Heart left ventricle (tissue), 16 donors: ENCODE data around the gene PER3. TPM values are rescaled to one million over a fixed set of nuclear protein-coding genes. Genes with fewer than 3 reads are reported as not detected.

Source experiments
- ATAC-seq, 4 donors: fragments of 200-7000 bp; cut with Tn5 transposase; one replicate each; pipeline ENCODE4 v1.9.1; 2020 to 2022; ENCODE audit warnings: moderate library complexity in 4 of 4, mild to moderate bottlenecking in 3 of 4, moderate number of reproducible peaks in 1 of 4
- DNase-seq, 5 donors: peaks; one replicate each; pipeline ENCODE4 v3.0.0-alpha.2; 2020
- H3K27ac ChIP-seq, 12 donors: fragments of 200-600 bp; sonication (generic) in 4 of 12; one replicate each; pipeline versions ENCODE4 v1.5.0 to v1.8.0; 2016 to 2022; ENCODE audit warnings: mild to moderate bottlenecking in 2 of 12
- H3K27me3 ChIP-seq, 9 donors: fragments of 200-600 bp; sonication (generic) in 2 of 9; one replicate each; pipeline versions ENCODE4 v1.5.1 to v1.8.0; 2016 to 2022; ENCODE audit warnings: mild to moderate bottlenecking in 3 of 9
- H3K36me3 ChIP-seq, 9 donors: fragments of 200-600 bp; sonication (generic) in 2 of 9; one replicate each; pipeline versions ENCODE4 v1.5.0 to v1.8.0; 2018 to 2022; ENCODE audit warnings: mild to moderate bottlenecking in 2 of 9
- H3K4me1 ChIP-seq, 12 donors: fragments of 200-600 bp; sonication (generic) in 4 of 12; one replicate each; pipeline versions ENCODE4 v1.5.0 to v1.8.0; 2016 to 2022; ENCODE audit warnings: mild to moderate bottlenecking in 3 of 12
- H3K4me3 ChIP-seq, 12 donors: fragments of 200-600 bp; sonication (generic) in 4 of 12; one replicate each; pipeline versions ENCODE4 v1.5.0 to v1.8.0; 2017 to 2022; ENCODE audit warnings: mild to moderate bottlenecking in 9 of 12, moderate library complexity in 4 of 12
- H3K9me3 ChIP-seq, 12 donors: fragments of 200-600 bp; sonication (generic) in 4 of 12; one replicate each; pipeline versions ENCODE4 v1.5.0 to v1.8.0; 2016 to 2022; ENCODE audit warnings: mild to moderate bottlenecking in 1 of 12
- POLR2A ChIP-seq, 2 donors: fragments of 450-650 bp; IDR thresholded peaks; one replicate each; pipeline ENCODE4 v1.6.1; 2017; ENCODE audit warnings: antibody characterized with exemption in 2 of 2, mild to moderate bottlenecking in 2 of 2, moderate library complexity in 2 of 2
- WGBS, 4 donors: extraction: QIAGEN DNeasy Blood & Tissue Kit in 2 of 4; methylation state at CpG; one replicate each; pipeline versions ENCODE4 v1.1.5 to v1.1.7; 2013 to 2018; 5-methylcytosine and 5-hydroxymethylcytosine counted together
- intact Hi-C, 10 donors: fragments of 100-400 bp; cut with DNase I; formaldehyde crosslinking; loops; one replicate each; pipeline versions ENCODE4 v1.11.1 to v1.14.2; 2022
- polyA plus RNA-seq, 2 donors: library from polyadenylated mRNA; stranded (reverse); fragments of 200-250 nt; gene quantifications; one replicate each; pipeline ENCODE4 v1.2.3, GENCODE V29; 2013
- total RNA-seq, 9 donors: library from RNA; depleted of rRNA in 2 of 9; stranded (reverse); fragments of >200 nt in 2 of 9; fragmentation: NEBNext Ultra II Directional in 3 of 9; extraction: Animal tissue kit (Norgen Biotek cat#: 25700) in 3 of 9; gene quantifications; one replicate each; pipeline versions ENCODE4 v1.1.0 to v1.2.4, GENCODE V29; 2016 to 2023
- TF ChIP-seq, protein P1 (sequence below), 12 donors: fragments of 200-600 bp; sonication (generic) in 4 of 12; IDR thresholded peaks; one replicate each; pipeline versions ENCODE4 v1.5.0 to v1.8.0; 2018 to 2022; ENCODE audit warnings: antibody characterized with exemption in 12 of 12, mild to moderate bottlenecking in 5 of 12
- donor health status: ischemic (EF 13 %, LVEDD 7.1; RV severe dilation, severe dysfunction).
- donor health status: healthy with polysubstance abuse.
- donor health status: DM: no; HTN: yes; CAD: no.
- donor health status: DM: no; HTN: no; CAD: no.
- donor health status: ischemic (EF 25% LVEDD 6.9; RV normal size, moderate dysfunction).
- donor health status: ischemic (EF 25% LVEDD 5.7; RV mildly dilated, moderate dysfunction).
- donor health status: healthy.
- donor health status: DM: yes; HTN: yes; CAD: no.
- donor health status: ischemic (EF 35%, LVEDD 5.7; RV mildly dilated, moderate dysfunction).
- donor health status: nonischemic (EF 11% LVEDD 7.7; RV severe dilation, severe dysfunction).
- donor health status: DM: yes; HTN: yes; CAD: no.
- donor health status: PGD.
- donor health status: ischemic (EF 29% LVEDD 5.4; RV normal size, mild dysfunction).
- donor health status: nonischemic (EF 23%, LVEDD 6.1; RV moderate dilation, normal function).

The PER3 gene
- total and polyA plus RNA-seq, 11 donors = 3.3 to 46.6 (median 16.0) TPM

DNA sequence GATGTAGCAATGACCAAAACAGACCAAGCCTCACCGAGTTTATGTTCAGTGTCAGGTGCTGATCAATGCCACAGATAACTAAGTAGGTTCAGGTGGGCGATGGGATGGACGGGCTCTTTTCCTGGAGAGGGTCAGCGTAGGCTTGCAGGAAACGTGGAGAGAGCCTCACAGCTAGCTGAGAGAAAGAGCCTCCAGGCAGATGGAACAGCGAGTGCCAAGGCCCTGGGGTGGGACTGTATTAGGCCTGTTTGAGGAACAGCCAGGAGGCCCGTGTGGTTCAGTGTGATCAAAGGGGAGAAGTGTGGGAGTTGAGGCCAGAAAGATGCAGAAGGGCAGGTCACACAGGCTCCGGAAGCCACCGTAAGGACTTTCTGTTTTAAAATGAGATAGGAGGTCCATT, 76.0 kb downstream of the PER3 start:
- H3K27ac ChIP-seq = no peak overlapping the region
- 82 to 89% (median 88%) methylated on average over 9 of the region's 9 CpGs for WGBS, 4 donors
- no peaks in the 10 kb centered on the region for H3K36me3 ChIP-seq
- H3K4me1 ChIP-seq = no peaks in the 10 kb centered on the region
- no peak overlapping the region for H3K4me3 ChIP-seq
- no peak for TF ChIP-seq POLR2A (IDR thresholded peaks at IDR 0.05)
- TF ChIP-seq, protein P1, sequence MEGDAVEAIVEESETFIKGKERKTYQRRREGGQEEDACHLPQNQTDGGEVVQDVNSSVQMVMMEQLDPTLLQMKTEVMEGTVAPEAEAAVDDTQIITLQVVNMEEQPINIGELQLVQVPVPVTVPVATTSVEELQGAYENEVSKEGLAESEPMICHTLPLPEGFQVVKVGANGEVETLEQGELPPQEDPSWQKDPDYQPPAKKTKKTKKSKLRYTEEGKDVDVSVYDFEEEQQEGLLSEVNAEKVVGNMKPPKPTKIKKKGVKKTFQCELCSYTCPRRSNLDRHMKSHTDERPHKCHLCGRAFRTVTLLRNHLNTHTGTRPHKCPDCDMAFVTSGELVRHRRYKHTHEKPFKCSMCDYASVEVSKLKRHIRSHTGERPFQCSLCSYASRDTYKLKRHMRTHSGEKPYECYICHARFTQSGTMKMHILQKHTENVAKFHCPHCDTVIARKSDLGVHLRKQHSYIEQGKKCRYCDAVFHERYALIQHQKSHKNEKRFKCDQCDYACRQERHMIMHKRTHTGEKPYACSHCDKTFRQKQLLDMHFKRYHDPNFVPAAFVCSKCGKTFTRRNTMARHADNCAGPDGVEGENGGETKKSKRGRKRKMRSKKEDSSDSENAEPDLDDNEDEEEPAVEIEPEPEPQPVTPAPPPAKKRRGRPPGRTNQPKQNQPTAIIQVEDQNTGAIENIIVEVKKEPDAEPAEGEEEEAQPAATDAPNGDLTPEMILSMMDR (IDR thresholded peaks at IDR 0.05) = no peak
- ATAC-seq (no peak), DNase-seq (no peak)
- no peaks in the 10 kb centered on the region for H3K27me3 ChIP-seq
- intact Hi-C loops = no loop called here
- H3K9me3 ChIP-seq = no peaks in the 10 kb centered on the region

DNA sequence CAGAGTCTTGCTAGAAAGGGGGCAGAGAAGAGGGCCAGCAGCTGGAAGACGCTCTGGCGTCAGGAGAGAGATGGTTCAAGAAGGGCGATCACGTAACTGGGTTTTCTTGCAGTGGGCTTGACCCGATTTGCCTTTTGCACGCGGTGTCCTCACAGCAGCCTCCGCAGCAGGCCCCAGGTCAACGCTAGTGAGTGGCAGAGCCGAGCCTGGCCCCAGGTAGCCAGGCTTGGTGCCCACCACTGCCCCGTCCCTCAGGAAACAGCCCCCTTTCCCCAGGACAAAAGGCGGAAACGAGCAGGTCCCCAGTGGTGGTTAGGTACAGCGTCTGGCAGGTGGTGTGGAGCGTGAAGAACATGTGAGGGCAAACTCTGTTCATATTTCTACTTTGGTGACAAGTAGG, 77.4 kb downstream of the PER3 start:
- ATAC-seq = no peak
- no peak for DNase-seq
- H3K27me3 ChIP-seq = no peaks in the 10 kb centered on the region
- H3K9me3 ChIP-seq = no peaks in the 10 kb centered on the region
- H3K4me1 ChIP-seq = no peaks in the 10 kb centered on the region
- no peak overlapping the region for H3K27ac ChIP-seq
- TF ChIP-seq POLR2A (IDR thresholded peaks at IDR 0.05) = no peak
- TF ChIP-seq, protein P1 (IDR thresholded peaks at IDR 0.05) = no peak
- 89 to 90% (median 90%) methylated on average over 15 of the region's 15 CpGs for WGBS, 4 donors
- intact Hi-C loops = no loop called here
- H3K36me3 ChIP-seq = no peaks in the 10 kb centered on the region
- no peak overlapping the region for H3K4me3 ChIP-seq

DNA sequence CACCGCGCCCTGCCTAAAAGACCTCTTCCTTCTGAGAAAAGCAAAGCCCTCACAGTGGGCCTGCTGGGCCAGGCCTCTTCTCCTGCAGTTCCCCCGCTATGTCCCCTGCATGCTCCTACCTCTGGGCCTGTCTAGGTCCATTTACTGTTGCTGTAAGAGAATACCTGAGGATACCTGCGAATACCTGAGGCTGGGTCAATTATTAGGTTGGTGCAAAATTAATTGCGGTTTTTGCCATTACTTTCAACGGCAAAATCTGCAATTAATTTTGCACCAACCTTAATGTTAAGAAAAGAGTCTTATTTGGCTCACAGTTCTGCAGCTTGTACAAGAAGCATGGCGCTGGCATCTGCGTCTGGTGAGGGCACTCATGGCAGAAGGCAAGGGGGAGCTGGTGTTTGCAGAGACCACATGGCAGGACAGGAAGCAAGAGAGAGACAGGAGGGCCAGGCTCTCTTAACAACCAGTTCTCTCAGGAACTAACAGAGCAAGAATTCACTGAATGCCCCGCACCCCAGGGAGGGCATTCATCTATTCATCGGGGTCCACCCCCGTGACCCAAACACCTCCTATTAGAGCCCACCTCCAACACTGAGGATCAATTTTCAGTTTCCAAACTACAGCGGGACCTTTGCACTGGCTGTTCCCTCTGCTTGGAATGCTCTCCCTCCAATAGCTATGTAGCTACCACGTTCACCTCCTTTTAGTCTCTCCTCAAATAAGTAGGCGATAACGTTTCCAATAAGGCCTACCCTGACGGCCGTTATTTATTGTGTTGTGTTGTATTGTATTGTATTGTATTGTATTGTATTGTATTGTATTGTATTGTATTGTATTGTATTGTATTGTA, 78.3 kb downstream of the PER3 start:
- intact Hi-C loops = no loop called here
- DNase-seq (no peak), ATAC-seq (no peak)
- H3K36me3 ChIP-seq = no peaks in the 10 kb centered on the region
- H3K4me3 ChIP-seq = no peak overlapping the region
- H3K9me3 ChIP-seq = no peaks in the 10 kb centered on the region
- no peaks in the 10 kb centered on the region for H3K27me3 ChIP-seq
- 90 to 93% (median 92%) methylated on average over 17 of the region's 17 CpGs for WGBS, 4 donors
- H3K4me1 ChIP-seq = no peaks in the 10 kb centered on the region
- TF ChIP-seq, protein P1 (IDR thresholded peaks at IDR 0.05) = no peak
- TF ChIP-seq POLR2A (IDR thresholded peaks at IDR 0.05) = no peak
- no peak overlapping the region for H3K27ac ChIP-seq

DNA sequence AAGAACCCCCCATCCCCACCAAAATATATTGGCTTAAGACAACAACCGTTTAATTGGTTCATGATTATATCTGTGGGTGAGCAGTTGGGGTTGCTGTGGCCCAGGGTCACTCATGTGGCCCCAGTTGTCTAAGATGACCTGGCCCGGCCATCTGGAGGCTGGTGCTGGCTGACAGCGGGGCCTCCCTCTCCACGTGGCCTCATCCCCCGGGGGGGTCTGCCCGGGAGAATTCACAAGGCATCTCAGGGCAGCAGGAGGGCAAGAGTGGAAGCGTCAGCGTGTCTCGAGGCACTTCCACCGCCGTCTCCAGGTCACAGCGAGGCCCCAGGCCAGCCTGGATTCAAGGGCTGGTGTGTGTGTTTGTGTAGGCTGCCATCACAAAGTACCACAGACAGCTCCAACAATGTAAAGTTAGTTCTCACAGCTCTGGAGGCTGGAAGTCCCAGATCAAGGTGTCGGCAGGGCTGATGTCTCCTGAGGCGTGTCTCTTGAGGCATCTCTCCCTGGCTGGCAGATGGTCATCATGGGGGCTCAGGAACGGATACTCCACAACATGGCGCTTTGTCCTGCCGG, 79.8 kb downstream of the PER3 start:
- Histone ChIP-seq H3K36me3 (no peaks in the 10 kb centered on the region), H3K4me1 (no peaks in the 10 kb centered on the region), H3K27ac (no peak overlapping the region), H3K4me3 (no peak overlapping the region), H3K9me3 (no peaks in the 10 kb centered on the region), H3K27me3 (no peaks in the 10 kb centered on the region)
- TF ChIP-seq, protein P1 (IDR thresholded peaks at IDR 0.05) = no peak
- no peak for TF ChIP-seq POLR2A (IDR thresholded peaks at IDR 0.05)
- 71 to 86% (median 75%) methylated on average over 7 to 17 of the region's 17 CpGs for WGBS, 4 donors
- DNase-seq = no peak
- intact Hi-C loops = no loop called here
- ATAC-seq = no peak
